Glutamatergic neuron (in vitro differentiated cells): ENCODE results near the gene FXYD2. TPM values are rescaled to one million over a fixed set of nuclear protein-coding genes. Genes with fewer than 3 reads are reported as not detected.

ENCODE experiments used
- DNase-seq: peaks from one replicate; pipeline ENCODE4 v3.0.0; 2022
- H3K27ac Mint-ChIP-seq: one replicate; pipeline ENCODE4 v1.8.0; 2020; ENCODE audit warnings: mild to moderate bottlenecking, mixed read lengths, inconsistent platforms; ENCODE audit not compliant: unreplicated experiment
- H3K27me3 Mint-ChIP-seq: one replicate; pipeline ENCODE4 v1.8.0; 2020; ENCODE audit warnings: mild to moderate bottlenecking, moderate library complexity, mixed read lengths, inconsistent platforms; ENCODE audit not compliant: unreplicated experiment
- H3K36me3 Mint-ChIP-seq: one replicate; pipeline ENCODE4 v1.8.0; 2020; ENCODE audit warnings: mild to moderate bottlenecking, mixed read lengths, inconsistent platforms; ENCODE audit not compliant: unreplicated experiment
- H3K4me1 Mint-ChIP-seq: one replicate; pipeline ENCODE4 v1.8.0; 2020; ENCODE audit warnings: mild to moderate bottlenecking, low read depth, mixed read lengths, inconsistent platforms; ENCODE audit not compliant: unreplicated experiment
- H3K4me3 Mint-ChIP-seq: one replicate; pipeline ENCODE4 v1.8.0; 2020; ENCODE audit warnings: mild to moderate bottlenecking, mixed read lengths, inconsistent platforms; ENCODE audit not compliant: unreplicated experiment
- H3K9me3 Mint-ChIP-seq: one replicate; pipeline ENCODE4 v1.8.0; 2020; ENCODE audit warnings: mild to moderate bottlenecking, moderate library complexity, mixed read lengths, inconsistent platforms; ENCODE audit not compliant: unreplicated experiment
- total RNA-seq: library from RNA; stranded (reverse); fragmentation: NEBNext Ultra II Directional; extraction: Animal tissue kit (Norgen Biotek cat#: 25700); gene quantifications from one replicate; pipeline ENCODE4 v1.2.1, GENCODE V29; 2021; ENCODE audit not compliant: unreplicated experiment
- TF ChIP-seq, protein P1 (sequence below): fragments of 200-600 bp; sonication (generic); IDR thresholded peaks from one replicate; pipeline ENCODE4 v1.5.0; 2021; ENCODE audit not compliant: partially characterized antibody, unreplicated experiment

The FXYD2 gene
- total RNA-seq, 1 donor from 2014 or later: 0.44 TPM

DNA sequence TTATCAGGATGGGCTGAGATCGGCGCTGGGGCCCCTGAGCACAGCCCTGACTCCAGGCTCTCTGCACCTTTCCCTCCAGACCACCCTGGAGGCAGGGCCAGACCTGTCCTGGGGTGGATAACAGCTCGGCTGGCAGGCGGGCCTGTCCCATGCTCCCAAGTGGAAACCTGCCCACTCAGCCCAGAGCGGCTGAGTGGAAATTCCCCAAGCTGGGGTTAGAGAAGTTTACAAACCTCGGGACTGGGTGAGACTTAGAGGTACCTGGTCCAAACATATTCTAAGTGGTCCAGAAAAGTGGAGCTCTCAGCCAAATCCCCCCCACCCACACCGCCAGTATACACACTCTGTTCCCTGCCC is 4.8 kb upstream of the FXYD2 start:
- Mint-ChIP-seq H3K36me3 (no peaks in the 10 kb centered on the region), H3K4me3 (no peak overlapping the region), H3K9me3 (peaks cover 6% of the 10 kb centered on the region), H3K4me1 (peaks cover 4% of the 10 kb centered on the region), H3K27me3 (peaks cover 16% of the 10 kb centered on the region), H3K27ac (no peak overlapping the region)
- DNase-seq: no peak
- TF ChIP-seq, protein P1, sequence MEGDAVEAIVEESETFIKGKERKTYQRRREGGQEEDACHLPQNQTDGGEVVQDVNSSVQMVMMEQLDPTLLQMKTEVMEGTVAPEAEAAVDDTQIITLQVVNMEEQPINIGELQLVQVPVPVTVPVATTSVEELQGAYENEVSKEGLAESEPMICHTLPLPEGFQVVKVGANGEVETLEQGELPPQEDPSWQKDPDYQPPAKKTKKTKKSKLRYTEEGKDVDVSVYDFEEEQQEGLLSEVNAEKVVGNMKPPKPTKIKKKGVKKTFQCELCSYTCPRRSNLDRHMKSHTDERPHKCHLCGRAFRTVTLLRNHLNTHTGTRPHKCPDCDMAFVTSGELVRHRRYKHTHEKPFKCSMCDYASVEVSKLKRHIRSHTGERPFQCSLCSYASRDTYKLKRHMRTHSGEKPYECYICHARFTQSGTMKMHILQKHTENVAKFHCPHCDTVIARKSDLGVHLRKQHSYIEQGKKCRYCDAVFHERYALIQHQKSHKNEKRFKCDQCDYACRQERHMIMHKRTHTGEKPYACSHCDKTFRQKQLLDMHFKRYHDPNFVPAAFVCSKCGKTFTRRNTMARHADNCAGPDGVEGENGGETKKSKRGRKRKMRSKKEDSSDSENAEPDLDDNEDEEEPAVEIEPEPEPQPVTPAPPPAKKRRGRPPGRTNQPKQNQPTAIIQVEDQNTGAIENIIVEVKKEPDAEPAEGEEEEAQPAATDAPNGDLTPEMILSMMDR: no peak

DNA sequence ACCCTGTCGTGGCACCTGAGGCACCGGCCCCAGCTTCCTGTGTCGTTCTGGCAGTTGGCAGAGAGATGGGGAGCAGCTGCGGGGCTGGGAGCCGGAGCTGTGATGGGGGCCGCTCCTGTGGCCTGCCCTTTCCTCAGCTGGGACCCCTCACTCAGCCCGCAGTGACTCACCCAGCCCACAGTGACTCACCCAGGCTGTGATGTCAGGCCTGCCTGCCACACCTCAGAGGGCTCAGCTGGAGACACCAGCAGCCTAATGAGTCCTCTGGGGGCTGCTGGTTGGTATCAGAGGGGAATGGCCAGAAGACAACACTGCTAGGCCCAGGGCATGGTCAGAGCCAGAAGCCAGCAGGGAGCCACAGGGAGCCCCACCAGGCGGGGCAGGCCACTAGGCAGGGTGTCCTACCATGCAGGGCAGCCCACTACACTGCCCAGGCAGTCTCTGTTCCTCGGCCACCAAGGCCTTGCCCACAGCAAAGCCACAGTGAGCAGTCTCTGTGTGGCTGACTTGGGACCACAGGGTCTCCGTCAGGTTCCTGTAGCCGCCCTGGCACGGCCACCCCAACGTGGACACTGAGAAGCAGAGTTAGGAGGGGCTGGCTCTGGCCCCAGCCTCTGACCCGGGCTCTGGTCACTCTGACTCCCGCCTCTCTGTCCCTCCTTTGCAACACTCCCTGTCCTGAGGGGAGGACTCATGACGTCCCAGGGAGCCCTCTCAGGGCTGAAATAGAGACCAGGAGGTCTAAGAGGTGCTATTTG is 4.2 kb upstream of the FXYD2 start:
- no peak overlapping the region for H3K27ac Mint-ChIP-seq
- H3K27me3 Mint-ChIP-seq: peaks cover 15% of the 10 kb centered on the region
- DNase-seq: peak; percentile 75
- TF ChIP-seq, protein P1: no peak
- no peak overlapping the region for H3K4me3 Mint-ChIP-seq
- peaks cover 6% of the 10 kb centered on the region for H3K9me3 Mint-ChIP-seq
- peaks cover 9% of the 10 kb centered on the region for H3K4me1 Mint-ChIP-seq
- H3K36me3 Mint-ChIP-seq: no peaks in the 10 kb centered on the region

DNA sequence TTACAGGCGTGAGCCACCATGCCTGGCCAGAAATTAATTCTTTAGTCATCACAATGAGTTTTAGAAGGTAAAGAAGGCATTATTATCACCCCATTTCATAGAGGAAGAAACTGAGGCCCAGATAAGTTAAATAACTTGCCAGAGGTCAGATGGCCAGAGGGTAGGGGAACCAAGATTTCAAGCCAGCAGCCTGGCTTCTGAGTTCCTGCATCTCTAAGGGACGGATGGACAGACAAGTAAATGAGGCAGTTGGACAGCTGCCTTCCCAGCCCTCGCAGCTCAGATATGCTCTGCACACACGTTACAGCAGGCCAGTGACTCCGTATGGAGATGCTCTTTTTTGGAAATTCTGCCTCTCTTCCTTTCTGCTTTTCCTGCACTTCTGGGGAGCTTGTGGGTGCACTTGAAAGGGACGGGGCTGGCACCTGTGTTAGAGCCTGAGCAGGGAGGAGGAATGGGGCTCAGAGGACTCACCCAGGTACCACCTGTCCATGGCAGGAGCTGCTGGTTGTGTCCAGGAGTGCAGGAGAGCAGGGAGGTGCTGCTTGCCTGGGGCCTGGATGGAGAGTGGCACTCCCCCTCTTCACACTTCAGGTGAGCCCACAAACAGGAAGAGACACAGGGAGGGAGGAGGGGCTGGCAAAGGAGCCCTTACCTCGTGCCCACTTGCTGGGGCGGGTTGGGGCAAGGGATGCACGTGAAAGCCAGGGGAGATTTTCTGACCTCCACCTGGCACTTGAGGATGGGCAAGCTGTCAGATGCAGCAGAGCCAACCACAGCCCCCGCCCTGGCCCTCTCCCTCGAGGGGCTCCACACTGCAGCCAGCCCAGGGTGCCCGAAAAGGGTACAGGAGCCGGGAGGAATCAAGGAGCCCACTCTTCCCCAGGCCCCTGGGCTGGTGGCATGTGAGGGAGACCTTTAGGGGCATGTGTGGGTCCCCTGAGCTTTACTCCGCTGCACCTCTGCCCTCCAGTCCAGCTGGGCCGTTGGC is 3.3 kb upstream of the FXYD2 start:
- H3K4me1 Mint-ChIP-seq: peaks cover 13% of the 10 kb centered on the region
- peaks cover 6% of the 10 kb centered on the region for H3K9me3 Mint-ChIP-seq
- no peak overlapping the region for H3K27ac Mint-ChIP-seq
- peak; percentile 13 for DNase-seq
- TF ChIP-seq, protein P1: no peak
- no peaks in the 10 kb centered on the region for H3K36me3 Mint-ChIP-seq
- no peak overlapping the region for H3K4me3 Mint-ChIP-seq
- peaks cover 15% of the 10 kb centered on the region for H3K27me3 Mint-ChIP-seq

DNA sequence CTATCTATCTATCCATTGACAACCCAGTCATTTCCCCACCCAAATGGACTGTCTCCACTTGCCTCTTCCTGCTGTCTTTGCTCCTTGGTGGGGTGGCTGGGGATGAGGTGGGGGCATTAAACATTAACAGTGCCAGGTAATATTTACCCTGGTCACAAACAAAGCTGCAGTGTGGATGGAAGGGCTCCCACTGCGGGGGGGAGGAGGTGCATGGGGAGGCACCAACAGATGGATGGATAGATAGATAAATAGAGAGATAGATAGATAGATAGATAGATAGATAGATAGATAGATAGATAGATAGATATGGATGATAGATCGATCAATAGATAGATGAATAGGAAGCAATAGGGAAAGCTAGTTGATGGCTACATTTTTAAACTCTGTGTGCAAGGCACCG is 2.3 kb upstream of the FXYD2 start:
- no peak overlapping the region for H3K4me3 Mint-ChIP-seq
- H3K27me3 Mint-ChIP-seq: peaks cover 12% of the 10 kb centered on the region
- no peak for DNase-seq
- H3K9me3 Mint-ChIP-seq: peaks cover 6% of the 10 kb centered on the region
- TF ChIP-seq, protein P1: no peak
- peaks cover 13% of the 10 kb centered on the region for H3K4me1 Mint-ChIP-seq
- H3K27ac Mint-ChIP-seq: no peak overlapping the region
- H3K36me3 Mint-ChIP-seq: no peaks in the 10 kb centered on the region
